SU-DHL-6 (cell line): ENCODE results near the gene PINLYP.

Source experiments
- H2AFZ ChIP-seq: fragments of 200-600 bp; sonication (generic); 2 replicates; pipeline ENCODE4 v1.6.1; 2014; ENCODE audit warnings: low read depth, mild to moderate bottlenecking, moderate library complexity, mixed read lengths, antibody characterized with exemption, low read length; ENCODE audit not compliant: severe bottlenecking
- H3F3A ChIP-seq: fragments of 200-600 bp; shearing (Covaris generic); 2 replicates; pipeline ENCODE4 v1.6.0; 2016; ENCODE audit warnings: antibody characterized with exemption, mild to moderate bottlenecking; ENCODE audit not compliant: insufficient read depth
- H3K27ac ChIP-seq: fragments of 200-600 bp; sonication (generic); 2 replicates; pipeline ENCODE4 v1.5.1; 2016; ENCODE audit warnings: low read depth, mild to moderate bottlenecking, low read length, moderate library complexity, mixed read lengths
- H3K27me3 ChIP-seq: fragments of 200-600 bp; sonication (generic), shearing (Covaris generic); 2 replicates; pipeline ENCODE4 v1.6.0; 2014; ENCODE audit warnings: mild to moderate bottlenecking, low read length
- H3K36me3 ChIP-seq: fragments of 200-600 bp; sonication (generic); 2 replicates; pipeline ENCODE4 v1.6.1; 2014; ENCODE audit warnings: mild to moderate bottlenecking, low read length, mixed read lengths
- H3K4me2 ChIP-seq: fragments of 300-600, 200-600 bp; shearing (Covaris generic), sonication (generic); 2 replicates; pipeline ENCODE4 v1.6.0; 2014; ENCODE audit warnings: low read length, low read depth, mild to moderate bottlenecking; ENCODE audit not compliant: poor library complexity, severe bottlenecking
- H3K4me3 ChIP-seq: fragments of 200-600 bp; sonication (generic); 2 replicates; pipeline ENCODE4 v1.5.1; 2014; ENCODE audit warnings: antibody characterized with exemption, low read length, mild to moderate bottlenecking, mixed read lengths; ENCODE audit not compliant: insufficient read depth, poor library complexity, severe bottlenecking
- H3K79me2 ChIP-seq: fragments of 200-600 bp; sonication (generic); 2 replicates; pipeline ENCODE4 v1.6.1; 2014; ENCODE audit warnings: mild to moderate bottlenecking, low read length, moderate library complexity; ENCODE audit not compliant: insufficient read depth
- H3K9ac ChIP-seq: fragments of 200-600 bp; sonication (generic); 2 replicates; pipeline ENCODE4 v1.7.0; 2014; ENCODE audit warnings: mild to moderate bottlenecking, low read length
- H3K9me2 ChIP-seq: fragments of 200-600 bp; sonication (generic); replicated peaks from 2 replicates; pipeline ENCODE4 v1.6.1; 2014; ENCODE audit warnings: low read length; ENCODE audit not compliant: insufficient read depth
- H3K9me3 ChIP-seq: fragments of 200-600 bp; sonication (generic); 2 replicates; pipeline ENCODE4 v1.6.1; 2014; ENCODE audit warnings: low read length, mixed read lengths; ENCODE audit not compliant: insufficient read depth
- H4K20me1 ChIP-seq: fragments of 200-600 bp; sonication (generic); 2 replicates; pipeline ENCODE4 v1.6.1; 2014; ENCODE audit warnings: low read depth, mild to moderate bottlenecking, antibody characterized with exemption, low read length, moderate library complexity, mixed read lengths
- CTCF ChIP-seq: fragments of 200-600 bp; sonication (generic); IDR thresholded peaks from one replicate; pipeline ENCODE4 v1.5.1; 2017; ENCODE audit warnings: antibody characterized with exemption, mild to moderate bottlenecking, low read length, moderate library complexity; ENCODE audit not compliant: insufficient read depth, poor library complexity, severe bottlenecking
- EZH2phosphoT487 ChIP-seq: fragments of 200-600 bp; sonication (generic), shearing (Covaris generic); conservative IDR thresholded peaks from 2 replicates; pipeline ENCODE4 v1.6.1; 2018; ENCODE audit warnings: mild to moderate bottlenecking, antibody characterized with exemption, low read length, moderate library complexity, mixed read lengths

The PINLYP gene

GRCh38 chr19:43554317-43554895 lies 21.2 kb upstream of the PINLYP start:
- no peak overlapping the region for H2AFZ ChIP-seq
- H3K4me3 ChIP-seq: no peak overlapping the region
- no peaks in the 10 kb centered on the region for H3K27me3 ChIP-seq
- TF ChIP-seq EZH2phosphoT487 (no peak), CTCF (no peak)
- H4K20me1 ChIP-seq: no peaks in the 10 kb centered on the region
- H3F3A ChIP-seq: no peaks in the 10 kb centered on the region
- no peaks in the 10 kb centered on the region for H3K9me3 ChIP-seq
- no peaks in the 10 kb centered on the region for H3K9me2 ChIP-seq
- H3K79me2 ChIP-seq: no peaks in the 10 kb centered on the region
- H3K9ac ChIP-seq: no peak overlapping the region
- H3K4me2 ChIP-seq: no peak overlapping the region
- H3K36me3 ChIP-seq: no peaks in the 10 kb centered on the region
- H3K27ac ChIP-seq: no peak overlapping the region

GRCh38 chr19:43555185-43555770 lies 20.3 kb upstream of the PINLYP start:
- Histone ChIP-seq H3K9me2 (no peaks in the 10 kb centered on the region), H3K9me3 (no peaks in the 10 kb centered on the region), H3K4me3 (no peak overlapping the region), H2AFZ (no peak overlapping the region), H3F3A (no peaks in the 10 kb centered on the region), H3K27ac (no peak overlapping the region), H3K9ac (no peak overlapping the region), H3K27me3 (no peaks in the 10 kb centered on the region), H3K4me2 (no peak overlapping the region), H3K79me2 (no peaks in the 10 kb centered on the region), H3K36me3 (no peaks in the 10 kb centered on the region), H4K20me1 (no peaks in the 10 kb centered on the region)
- no peak for TF ChIP-seq EZH2phosphoT487
- peak; percentile 69 for TF ChIP-seq CTCF

GRCh38 chr19:43560687-43561086 lies 14.9 kb upstream of the PINLYP start:
- TF ChIP-seq EZH2phosphoT487: no peak
- no peak for TF ChIP-seq CTCF
- Histone ChIP-seq H3K9me3 (no peaks in the 10 kb centered on the region), H3K4me3 (no peak overlapping the region), H3K36me3 (no peaks in the 10 kb centered on the region), H3K9me2 (no peaks in the 10 kb centered on the region), H3K9ac (no peak overlapping the region), H3K79me2 (peaks cover 7% of the 10 kb centered on the region; the same call in 1 of the 2 replicates), H3K27ac (no peak overlapping the region), H3K27me3 (no peaks in the 10 kb centered on the region), H2AFZ (no peak overlapping the region), H3K4me2 (no peak overlapping the region), H4K20me1 (no peaks in the 10 kb centered on the region), H3F3A (peaks cover 9% of the 10 kb centered on the region; the same call in 1 of the 2 replicates)
